ENCODE data around the gene EED.

EED gene

DNA sequence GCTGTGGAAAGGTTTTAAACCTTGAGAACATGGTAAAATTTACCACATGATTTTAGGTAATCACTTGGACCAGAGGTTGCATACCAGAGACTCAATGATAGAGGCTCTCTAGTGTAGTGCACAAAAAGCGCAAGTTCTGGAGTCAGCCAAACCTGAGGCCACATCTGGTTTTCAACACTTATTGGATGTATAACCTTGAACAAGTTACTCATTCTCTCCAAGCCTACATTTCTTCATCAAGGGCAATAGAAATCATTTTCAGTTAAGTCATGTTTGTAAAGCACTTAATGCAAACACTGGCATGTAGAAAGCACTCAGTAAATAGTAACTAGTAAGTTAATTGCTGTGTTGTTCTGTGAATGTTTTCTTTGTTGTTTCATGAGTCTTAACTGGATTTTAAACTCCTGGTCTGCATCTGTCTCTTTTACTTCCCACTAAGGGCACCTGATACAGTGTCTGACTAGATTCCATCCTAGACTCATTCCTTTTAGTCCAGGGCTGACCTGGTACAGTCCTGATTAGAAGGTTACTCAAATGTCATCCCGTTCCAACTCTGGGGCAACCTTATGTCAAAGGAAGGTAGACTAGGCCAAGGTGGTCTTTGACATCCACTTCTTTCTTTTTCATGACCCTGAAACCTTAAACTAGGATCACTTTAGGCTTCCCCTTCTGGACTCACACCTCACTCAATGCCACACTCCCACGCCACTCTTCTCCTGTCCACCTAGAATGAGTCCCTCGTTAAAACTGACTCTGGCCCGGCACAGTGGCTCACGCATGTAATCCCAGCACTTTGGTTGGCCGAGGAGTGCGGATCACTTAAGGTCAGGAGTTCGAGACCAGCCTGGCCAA, 34.5 kb upstream of the EED start:
- TF ChIP-seq, protein P1, sequence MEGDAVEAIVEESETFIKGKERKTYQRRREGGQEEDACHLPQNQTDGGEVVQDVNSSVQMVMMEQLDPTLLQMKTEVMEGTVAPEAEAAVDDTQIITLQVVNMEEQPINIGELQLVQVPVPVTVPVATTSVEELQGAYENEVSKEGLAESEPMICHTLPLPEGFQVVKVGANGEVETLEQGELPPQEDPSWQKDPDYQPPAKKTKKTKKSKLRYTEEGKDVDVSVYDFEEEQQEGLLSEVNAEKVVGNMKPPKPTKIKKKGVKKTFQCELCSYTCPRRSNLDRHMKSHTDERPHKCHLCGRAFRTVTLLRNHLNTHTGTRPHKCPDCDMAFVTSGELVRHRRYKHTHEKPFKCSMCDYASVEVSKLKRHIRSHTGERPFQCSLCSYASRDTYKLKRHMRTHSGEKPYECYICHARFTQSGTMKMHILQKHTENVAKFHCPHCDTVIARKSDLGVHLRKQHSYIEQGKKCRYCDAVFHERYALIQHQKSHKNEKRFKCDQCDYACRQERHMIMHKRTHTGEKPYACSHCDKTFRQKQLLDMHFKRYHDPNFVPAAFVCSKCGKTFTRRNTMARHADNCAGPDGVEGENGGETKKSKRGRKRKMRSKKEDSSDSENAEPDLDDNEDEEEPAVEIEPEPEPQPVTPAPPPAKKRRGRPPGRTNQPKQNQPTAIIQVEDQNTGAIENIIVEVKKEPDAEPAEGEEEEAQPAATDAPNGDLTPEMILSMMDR (IDR thresholded peaks at IDR 0.05) = no peak

DNA sequence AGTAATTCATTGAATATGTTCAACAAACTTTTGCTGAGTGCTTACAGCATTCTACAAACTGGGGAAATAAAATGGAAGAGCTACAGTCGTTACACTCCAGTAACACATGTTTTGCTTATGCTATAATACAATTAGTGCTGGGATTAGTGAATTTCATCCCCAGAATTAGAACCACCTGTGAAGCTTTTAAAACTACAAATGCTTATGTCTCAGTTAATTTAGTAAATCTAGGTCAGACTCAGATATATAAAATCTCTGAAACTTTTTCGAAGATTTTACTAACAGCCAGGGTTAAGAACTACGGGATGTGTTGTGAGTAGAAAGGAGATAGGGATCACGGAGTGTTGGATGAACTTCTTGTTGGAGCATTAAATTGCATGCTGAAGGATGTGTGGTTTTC, 33.7 kb upstream of the EED start:
- TF ChIP-seq, protein P1 (IDR thresholded peaks at IDR 0.05) = no peak

DNA sequence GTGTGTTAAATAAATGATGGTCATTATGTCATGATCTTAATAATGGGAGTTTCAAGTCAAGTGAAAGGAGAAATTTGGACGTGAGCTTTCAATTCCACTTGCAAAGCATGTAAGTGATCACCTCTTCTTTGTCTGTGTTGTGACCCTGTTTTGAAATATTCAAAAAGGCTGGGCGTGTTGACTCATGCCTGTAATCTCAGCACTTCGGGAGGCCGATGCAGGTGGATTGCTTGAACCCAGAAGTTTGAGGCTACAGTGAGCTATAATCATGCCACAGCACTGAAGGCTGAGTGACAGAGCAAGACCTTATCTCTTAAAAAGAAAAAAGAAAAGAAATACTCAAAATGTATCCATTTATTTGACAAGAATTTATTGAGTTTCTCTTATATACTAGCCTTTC, 32.9 kb upstream of the EED start:
- TF ChIP-seq, protein P1 (IDR thresholded peaks at IDR 0.05) = no peak

DNA sequence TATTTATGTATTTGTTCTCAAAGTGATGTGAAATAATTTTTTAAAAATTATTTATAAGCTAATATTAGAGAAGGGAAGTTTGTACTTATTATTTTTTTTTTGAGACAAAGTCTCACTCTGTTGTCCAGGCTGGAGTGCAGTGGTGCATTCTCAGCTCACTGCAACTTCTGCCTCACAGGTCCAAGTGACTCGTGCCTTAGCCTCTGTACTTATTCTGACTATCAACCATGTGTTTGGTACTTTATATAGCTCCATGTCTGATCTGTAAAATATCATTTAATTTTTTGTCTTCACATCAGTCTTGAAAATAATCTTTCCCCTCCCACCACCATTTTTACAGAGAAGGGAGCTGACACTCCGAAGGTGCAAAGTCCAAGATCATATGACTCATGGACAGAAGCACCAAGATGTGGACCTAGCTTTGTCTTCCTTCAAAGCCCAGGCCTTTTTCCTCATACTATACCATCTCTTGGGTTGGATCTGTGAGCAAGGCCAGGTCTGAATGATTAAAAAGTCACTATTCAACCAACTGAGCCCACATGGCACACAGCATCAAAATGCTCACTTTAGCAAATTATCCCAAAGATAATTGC, 32.4 kb upstream of the EED start:
- TF ChIP-seq, protein P1 (IDR thresholded peaks at IDR 0.05) = no peak

DNA sequence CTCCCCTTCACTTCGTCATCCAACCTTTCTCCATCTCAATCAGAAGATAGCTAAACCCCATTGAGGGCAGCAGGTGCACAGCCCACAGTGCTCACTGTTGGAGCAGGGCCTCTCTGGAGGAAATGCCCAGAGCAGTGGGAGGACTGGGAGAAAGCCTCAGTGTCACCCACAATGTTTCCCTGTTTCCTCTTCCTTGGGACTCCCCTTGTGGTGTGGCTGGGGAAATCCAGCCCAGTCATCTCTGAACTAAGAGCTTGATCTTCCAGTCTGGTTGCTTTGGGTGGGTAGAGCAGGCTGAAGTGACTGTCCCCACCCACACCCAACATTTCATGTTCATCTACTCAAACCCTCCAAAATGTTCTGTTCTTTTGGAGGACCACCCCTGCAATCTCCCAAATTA, 29.8 kb upstream of the EED start:
- TF ChIP-seq, protein P1 (IDR thresholded peaks at IDR 0.05) = no peak

DNA sequence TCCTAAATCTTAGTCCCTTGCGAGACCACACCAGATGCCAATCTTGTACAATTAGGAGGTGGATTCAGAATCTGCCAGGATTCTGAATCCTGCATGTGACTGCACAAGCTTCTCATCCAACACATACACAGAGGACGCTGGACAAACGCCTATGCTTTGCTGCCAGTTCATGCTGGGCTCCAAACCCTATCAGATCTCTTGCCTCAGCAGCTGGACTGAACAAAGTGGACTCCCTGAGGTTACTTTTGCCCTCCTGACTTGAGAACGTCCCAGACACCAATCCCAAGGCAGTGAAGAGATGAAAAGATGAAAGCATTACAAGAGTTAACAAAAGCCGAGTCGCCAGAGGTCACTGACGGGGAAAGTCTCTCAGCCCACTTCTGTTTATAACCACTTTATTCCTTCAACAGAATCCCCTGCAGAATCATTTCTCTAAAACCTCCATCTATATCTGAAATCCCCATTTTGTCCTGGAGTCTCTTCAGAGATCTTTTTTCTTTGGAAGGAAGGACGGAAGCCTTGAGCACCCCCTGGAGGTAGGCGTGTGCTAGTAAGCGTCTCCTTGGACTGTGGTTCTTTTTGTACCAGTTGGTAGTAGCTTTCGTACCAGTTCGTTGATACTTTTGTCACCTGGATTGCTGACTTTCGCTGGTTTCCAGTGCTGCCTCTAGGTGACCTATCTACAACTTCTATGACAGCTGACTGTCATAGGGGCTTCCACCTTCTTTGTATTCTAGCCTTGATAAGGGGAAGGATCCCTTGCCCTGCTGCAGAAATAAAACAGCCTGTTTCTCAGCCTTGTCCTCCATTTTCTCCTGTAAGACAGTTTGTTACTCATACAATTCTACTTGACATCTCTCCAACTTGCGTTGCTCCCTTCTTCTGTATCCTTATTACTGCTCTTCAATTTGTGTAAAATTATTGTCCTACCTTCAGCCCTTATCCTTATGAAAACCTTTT, 26.1 kb upstream of the EED start:
- TF ChIP-seq, protein P1 (IDR thresholded peaks at IDR 0.05) = peak; percentile 83
